Body of pancreas (tissue), 4 donors: Measurements from ENCODE around the gene KLHL11. TPM values are rescaled to one million over a fixed set of nuclear protein-coding genes. Genes with fewer than 3 reads are reported as not detected.
"Not testable (repeated sequence)": the region's sequence is repeated elsewhere in the genome, so short reads cannot be mapped to it uniquely, and the experiment has no call there.

ENCODE experiments used
- ATAC-seq: fragments of 150-250 bp; one replicate; pipeline ENCODE4 v1.9.1; 2016
- DNase-seq, 4 donors: peaks; one replicate each; pipeline ENCODE4 v3.0.0-alpha.2; 2019
- H3K27ac ChIP-seq, 4 donors: fragments of 200-600 bp; sonication (generic); 1 replicate in 3 of 4; 2 replicates in 1 of 4; pipeline versions ENCODE4 v1.5.1 to v1.6.1; 2016 to 2019; ENCODE audit warnings: mild to moderate bottlenecking in 1 of 4, mixed read lengths in 1 of 4, moderate library complexity in 1 of 4
- H3K27me3 ChIP-seq, 2 donors: fragments of 200-600 bp; sonication (generic); one replicate each; pipeline ENCODE4 v1.6.0; 2016; ENCODE audit warnings: mild to moderate bottlenecking in 1 of 2
- H3K36me3 ChIP-seq, 2 donors: fragments of 200-600 bp; sonication (generic); replicated peaks in 1 of 2; 2 replicates each; pipeline ENCODE4 v1.5.1; 2016; ENCODE audit warnings: low read depth in 2 of 2; ENCODE audit not compliant: insufficient read depth in 1 of 2
- H3K4me1 ChIP-seq: fragments of 200-600 bp; sonication (generic); one replicate; pipeline ENCODE4 v1.6.0; 2016
- H3K4me3 ChIP-seq, 2 donors: fragments of 200-600 bp; sonication (generic); 1 replicate in 1 of 2; 2 replicates in 1 of 2; pipeline ENCODE4 v1.5.1; 2016 to 2019
- H3K9me3 ChIP-seq, 3 donors: fragments of 200-600 bp; sonication (generic); 1 replicate in 2 of 3; 2 replicates in 1 of 3; pipeline ENCODE4 v1.5.1; 2016
- CTCF ChIP-seq, 7 experiments: fragments of 450-650 bp in 4 of 7; fragments of 200-600 bp in 3 of 7; sonication (generic) in 3 of 7; IDR thresholded peaks; one replicate each; pipeline ENCODE4 v1.5.1; 2016 to 2019; ENCODE audit warnings: antibody characterized with exemption in 7 of 7
- POLR2A ChIP-seq, 3 donors: fragments of 450-650 bp; IDR thresholded peaks; one replicate each; pipeline ENCODE4 v1.6.1; 2016; ENCODE audit warnings: antibody characterized with exemption in 3 of 3, mild to moderate bottlenecking in 2 of 3
- WGBS, 2 donors: methylation state at CpG; one replicate each; pipeline ENCODE4 v1.1.5; 2017; 5-methylcytosine and 5-hydroxymethylcytosine counted together
- intact Hi-C: fragments of 100-400 bp; cut with DNase I; formaldehyde crosslinking; loops from one replicate; pipeline ENCODE4 v1.15.1; 2023
- total RNA-seq, 2 donors: library from RNA; depleted of rRNA; stranded (reverse); fragments of >200 nt; gene quantifications; one replicate each; pipeline ENCODE4 v1.1.0, GENCODE V29; 2016

Gene KLHL11
- total RNA-seq, 2 donors from 2014 or later, result 15.2 to 16.3 TPM

GRCh38 chr17:41882756-41883155, 17.5 kb upstream of the KLHL11 start:
- WGBS, 2 donors, result 81 to 84% methylated on average over 6 of the region's 6 CpGs
- Histone ChIP-seq H3K36me3 (peaks cover 19 to 53% of the 10 kb centered on the region in 2 donors), H3K9me3 (no peaks in the 10 kb centered on the region), H3K4me3 (no peak overlapping the region), H3K27me3 (no peaks in the 10 kb centered on the region), H3K27ac (no peak overlapping the region), H3K4me1 (no peaks in the 10 kb centered on the region)
- TF ChIP-seq CTCF (IDR thresholded peaks at IDR 0.05), result no peak
- ATAC-seq (no peak), DNase-seq (no peak)
- intact Hi-C loops, result no loop called here

- Histone ChIP-seq H3K9me3 (no peaks in the 10 kb centered on the region), H3K27ac (no peak overlapping the region), H3K27me3 (no peaks in the 10 kb centered on the region), H3K4me3 (no peak overlapping the region), H3K4me1 (no peaks in the 10 kb centered on the region), H3K36me3 (peaks cover 5 to 39% of the 10 kb centered on the region in 2 donors)
- no peak for DNase-seq
- 80 to 85% methylated on average over 4 of the region's 4 CpGs for WGBS, 2 donors
- TF ChIP-seq CTCF (IDR thresholded peaks at IDR 0.05) (no peak), POLR2A (IDR thresholded peaks at IDR 0.05) (no peak)
- no peak for ATAC-seq
- intact Hi-C loops, result no loop called here
These were observed 14.9 kb upstream of the KLHL11 start for GRCh38 chr17:41880130-41880529.

GRCh38 chr17:41874293-41874670, 9.1 kb upstream of the KLHL11 start:
- 85 to 96% methylated on average over 9 of the region's 9 CpGs for WGBS, 2 donors
- ATAC-seq, H3K27me3 ChIP-seq, H3K4me1 ChIP-seq, H3K9me3 ChIP-seq, DNase-seq, H3K27ac ChIP-seq, H3K4me3 ChIP-seq, intact Hi-C loops: not testable (repeated sequence)
- peaks cover 30 to 36% of the 10 kb centered on the region in 2 donors for H3K36me3 ChIP-seq

GRCh38 chr17:41873559-41874292, 8.5 kb upstream of the KLHL11 start:
- Histone ChIP-seq H3K4me3 (no peak overlapping the region), H3K27ac (no peak overlapping the region), H3K27me3 (no peaks in the 10 kb centered on the region), H3K36me3 (peaks cover 31 to 34% of the 10 kb centered on the region in 2 donors), H3K4me1 (no peaks in the 10 kb centered on the region), H3K9me3 (no peaks in the 10 kb centered on the region)
- WGBS, 2 donors, result 93 to 99% methylated on average over 10 of the region's 10 CpGs
- DNase-seq (no peak), ATAC-seq (no peak)
- TF ChIP-seq CTCF (IDR thresholded peaks at IDR 0.05) (no peak), POLR2A (IDR thresholded peaks at IDR 0.05) (no peak)
- intact Hi-C loops, result no loop called here

GRCh38 chr17:41871789-41872188, 6.6 kb upstream of the KLHL11 start:
- H3K27me3 ChIP-seq, result no peaks in the 10 kb centered on the region
- TF ChIP-seq POLR2A (IDR thresholded peaks at IDR 0.05), result no peak
- TF ChIP-seq CTCF (IDR thresholded peaks at IDR 0.05), result no peak
- intact Hi-C loops, result no loop called here
- H3K4me1 ChIP-seq, result no peaks in the 10 kb centered on the region
- no peak overlapping the region for H3K4me3 ChIP-seq
- no peak overlapping the region for H3K27ac ChIP-seq
- H3K9me3 ChIP-seq, result no peaks in the 10 kb centered on the region
- WGBS, 2 donors, result 94 to 96% methylated on average over 10 of the region's 10 CpGs
- H3K36me3 ChIP-seq, result peaks cover 24 to 27% of the 10 kb centered on the region in 2 donors
- ATAC-seq, result no peak
- no peak for DNase-seq
